Activated CD8-positive, alpha-beta memory T cell treated with anti-CD3 and anti-CD28 coated beads, Interleukin-2, amount 50 U/mL, for 1 hour (primary cell): ENCODE measurements around the gene ZPBP2.

ENCODE experiments used
- DNase-seq: peaks from one replicate; pipeline ENCODE4 v3.0.0-alpha.2; 2020; ENCODE audit errors: extremely low read depth

Gene ZPBP2

DNA sequence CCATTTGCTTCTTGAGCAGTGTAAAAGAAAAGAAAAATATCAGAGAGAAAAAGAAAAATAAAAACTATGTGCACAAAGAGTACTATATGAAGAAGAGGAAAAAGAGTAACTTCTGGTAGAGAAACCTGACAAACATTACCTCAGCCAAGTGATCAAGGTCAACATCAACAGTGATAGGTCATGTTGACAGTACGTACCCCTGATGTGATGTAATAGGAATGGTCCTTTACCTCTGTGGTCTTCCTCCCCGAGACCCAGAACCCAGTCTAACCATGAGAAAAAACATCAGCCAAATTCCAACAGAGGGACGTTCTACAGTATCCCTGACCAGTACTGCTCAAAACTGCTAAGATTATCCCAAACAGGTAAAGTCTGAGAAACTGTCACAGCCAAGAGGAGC, 46.0 kb downstream of the ZPBP2 start:
- no peak for DNase-seq

DNA sequence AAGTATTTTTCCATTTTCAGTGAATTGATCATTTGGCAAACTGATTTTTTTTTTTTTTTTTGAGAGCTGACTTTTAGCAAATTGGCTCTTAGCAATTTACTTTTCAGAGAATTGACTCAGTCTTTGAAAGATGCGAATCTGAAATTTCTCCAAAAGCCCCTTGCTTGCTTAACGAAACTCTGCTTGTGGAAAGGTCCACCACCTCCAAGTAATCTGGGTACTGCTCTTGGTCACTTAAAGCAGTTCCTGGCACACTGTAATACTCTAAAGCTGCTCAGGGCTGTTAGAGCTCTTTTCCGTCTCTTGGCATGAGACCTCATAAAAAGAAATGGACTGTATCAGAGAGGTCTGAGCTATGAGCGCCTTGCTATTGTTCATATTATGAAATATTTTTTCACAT, 47.6 kb downstream of the ZPBP2 start:
- no peak for DNase-seq

DNA sequence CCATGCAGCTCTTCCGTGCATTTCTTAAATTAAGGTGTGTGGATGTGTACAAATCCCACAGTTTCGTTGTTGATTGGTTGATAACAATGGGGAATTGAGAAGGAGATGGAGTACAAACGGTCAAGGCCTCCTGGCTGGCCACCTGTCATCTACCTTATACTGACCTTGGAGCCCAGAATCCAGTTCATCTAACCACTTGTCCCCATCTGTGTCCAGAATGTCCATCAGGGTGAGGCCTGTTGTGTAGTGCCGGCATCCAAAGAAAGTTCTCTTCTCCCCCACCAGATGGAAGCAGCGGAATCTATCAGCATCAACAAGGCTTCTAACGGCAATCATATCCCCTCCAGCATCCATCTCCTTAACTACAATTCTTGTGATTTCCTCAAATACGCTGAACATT, 48.9 kb downstream of the ZPBP2 start:
- DNase-seq: no peak

DNA sequence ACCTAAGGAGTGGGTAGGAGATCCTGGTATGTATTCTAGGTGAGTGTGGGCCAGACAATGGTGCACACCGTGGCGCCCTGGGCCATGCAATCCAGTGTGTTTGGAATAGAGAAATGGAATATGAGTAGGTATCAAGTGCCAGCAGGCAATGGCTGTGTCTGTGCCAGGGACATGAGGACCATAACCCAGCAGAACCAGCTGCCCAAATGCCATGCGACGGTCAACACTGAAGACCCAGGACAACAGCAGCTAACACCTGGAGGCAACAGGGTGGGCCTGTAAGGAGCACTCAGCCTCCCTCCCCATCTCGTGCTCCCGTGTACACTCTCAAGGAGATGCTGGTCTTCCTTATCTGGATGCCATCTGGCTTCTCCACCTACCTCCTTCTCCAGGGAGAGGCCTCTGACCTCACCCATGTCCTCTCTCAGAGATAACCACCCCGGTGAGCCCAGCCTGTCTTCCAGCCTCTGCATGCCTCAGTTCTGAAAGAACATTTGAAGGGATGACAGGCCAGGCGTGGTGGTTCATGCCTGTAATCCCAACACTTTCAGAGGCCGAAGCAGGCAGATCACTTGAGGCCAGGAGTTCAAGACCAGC, 51.2 kb downstream of the ZPBP2 start:
- DNase-seq: no peak

DNA sequence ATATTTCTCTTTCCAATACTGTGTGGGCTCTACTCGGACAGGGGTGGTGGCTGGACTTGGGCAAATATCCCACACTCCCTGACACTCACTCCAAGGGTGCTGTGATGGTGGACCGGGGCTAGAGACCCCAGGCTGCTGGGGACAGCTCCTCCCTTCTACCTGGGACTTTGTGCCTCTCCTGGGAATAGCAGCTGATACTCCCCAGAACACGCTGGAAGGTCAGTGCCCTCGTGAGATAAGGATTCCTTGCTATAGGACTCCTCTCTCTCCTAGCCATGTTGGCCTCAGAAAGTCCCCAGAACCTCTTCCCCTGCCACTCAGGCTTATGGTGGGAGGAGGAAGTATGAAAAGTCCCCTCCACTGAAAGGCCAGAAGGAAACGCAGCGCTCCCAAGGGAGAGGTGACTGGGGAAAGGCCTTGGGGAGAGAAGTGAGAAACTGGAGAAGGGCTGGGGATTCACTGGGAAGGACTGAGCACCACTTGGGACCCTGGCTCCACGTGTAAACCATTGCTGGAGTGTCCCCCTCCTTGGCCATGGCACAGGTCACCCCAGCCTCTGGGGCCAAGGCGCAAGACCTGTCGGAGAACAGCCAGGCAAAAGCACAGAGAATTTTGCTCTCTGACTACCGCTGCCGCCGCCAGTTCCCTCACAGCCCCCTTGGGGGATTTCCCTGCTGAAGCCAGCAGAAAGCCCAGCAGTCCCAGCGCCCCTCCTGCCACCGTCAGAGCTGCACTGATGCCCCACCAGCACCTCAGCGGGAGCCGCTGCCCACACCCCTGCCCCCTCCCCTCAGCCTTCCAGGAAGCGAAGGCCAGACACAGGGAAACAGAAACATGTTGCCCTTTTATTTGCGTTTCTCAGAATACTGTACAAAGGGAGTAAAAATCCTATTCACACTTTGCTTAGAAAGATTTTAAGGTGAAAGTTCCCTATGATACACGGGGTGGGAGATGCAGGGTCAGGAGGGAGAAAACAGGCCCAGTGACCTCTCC, 52.5 kb downstream of the ZPBP2 start:
- DNase-seq: no peak

DNA sequence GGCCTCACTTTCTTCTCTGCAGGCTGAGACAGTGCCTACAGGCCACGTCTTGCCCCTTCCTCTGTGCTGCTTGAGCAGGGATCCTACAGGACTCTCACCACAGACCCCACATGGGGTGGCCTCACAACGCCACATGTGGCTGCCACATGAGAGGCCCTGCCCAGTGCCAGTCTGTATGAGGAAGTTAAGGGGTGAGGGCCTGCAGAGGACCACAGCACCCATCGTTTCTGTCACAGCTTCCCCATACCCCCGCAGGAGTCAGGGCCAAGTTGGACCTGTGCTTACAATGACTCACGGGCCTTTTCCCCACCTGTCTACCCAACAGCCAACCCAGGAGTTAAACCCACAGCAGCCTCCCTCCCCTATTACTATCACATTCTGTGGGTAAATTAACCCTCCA, 53.3 kb downstream of the ZPBP2 start:
- DNase-seq: no peak

DNA sequence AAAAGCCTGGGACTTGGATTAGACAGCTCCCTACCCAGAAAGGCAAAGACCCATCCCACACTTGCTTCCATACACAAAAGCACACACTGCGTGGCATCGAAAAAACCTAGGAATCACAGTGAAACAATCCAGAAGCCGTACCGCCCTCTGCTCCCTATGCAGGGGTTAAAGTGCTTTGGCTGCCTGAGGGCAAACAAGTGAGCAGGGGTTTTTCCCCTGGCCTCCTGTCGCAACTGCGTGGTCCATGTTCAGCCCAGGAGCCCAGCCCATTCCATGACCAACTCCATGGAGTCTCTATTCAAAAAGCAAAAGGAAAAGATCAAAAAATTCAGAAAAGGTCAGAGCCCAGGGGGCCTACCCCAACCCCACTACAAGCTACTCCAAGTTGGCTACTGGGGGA, 54.0 kb downstream of the ZPBP2 start:
- no peak for DNase-seq

DNA sequence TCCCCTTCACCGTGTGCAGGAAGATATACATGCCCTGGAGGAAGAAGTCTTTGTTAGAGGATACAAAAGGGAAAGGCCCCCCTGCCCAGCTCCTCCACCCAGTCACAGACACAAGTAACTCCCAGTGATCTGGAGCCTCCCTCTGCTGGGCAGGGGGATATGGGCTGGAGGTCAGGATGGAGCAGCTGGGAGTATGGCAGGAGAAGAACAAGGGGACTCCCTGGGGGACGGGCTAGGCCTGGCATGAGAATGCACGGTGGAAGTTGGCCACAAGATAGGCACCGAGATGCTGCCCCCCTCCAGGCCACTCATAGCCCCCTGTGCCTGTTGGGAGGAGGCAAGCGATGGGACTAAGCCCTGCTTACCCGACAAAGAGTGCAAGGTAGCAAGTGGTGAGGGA, 55.2 kb downstream of the ZPBP2 start:
- DNase-seq: no peak

DNA sequence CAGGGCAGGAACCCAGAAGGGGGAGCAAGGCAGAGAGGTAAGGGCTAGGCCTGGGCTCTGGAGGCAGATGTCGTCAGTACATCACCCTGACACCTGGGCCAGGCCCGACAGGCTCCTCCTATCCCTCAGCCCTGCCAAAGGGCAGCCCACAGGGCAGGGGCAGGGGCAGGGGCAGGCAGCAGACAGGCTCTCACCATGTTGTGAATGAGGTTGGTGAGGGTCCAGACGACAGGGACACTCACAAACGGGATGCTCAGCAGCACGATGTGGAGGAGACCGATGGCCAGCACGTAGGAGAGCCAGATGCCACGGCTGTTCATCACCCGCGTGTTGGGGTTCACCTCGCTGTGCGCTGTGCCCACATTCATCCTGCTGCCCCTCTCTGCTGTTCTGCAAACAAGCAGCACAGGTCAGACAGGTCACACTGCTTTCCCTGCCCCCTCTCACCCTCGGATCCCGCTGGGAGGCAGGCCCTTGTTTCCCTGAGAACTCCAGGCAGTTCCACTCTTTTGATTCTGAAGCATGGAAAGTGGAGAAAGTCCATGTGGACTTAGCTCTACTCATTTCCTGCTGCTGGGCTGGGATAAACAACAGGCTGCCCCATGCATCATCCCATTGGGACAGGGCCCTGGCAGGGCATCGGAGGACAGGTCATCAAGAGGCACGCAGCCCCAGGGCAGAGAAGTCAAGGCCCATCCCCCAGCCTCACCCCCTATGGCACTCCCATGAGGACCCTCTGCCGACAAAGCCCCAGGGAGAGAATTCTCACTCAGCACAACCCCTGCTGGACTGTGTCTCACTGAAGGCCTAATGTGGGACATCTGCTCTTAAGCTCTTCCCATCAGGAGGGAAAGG, 56.1 kb downstream of the ZPBP2 start:
- DNase-seq: no peak

DNA sequence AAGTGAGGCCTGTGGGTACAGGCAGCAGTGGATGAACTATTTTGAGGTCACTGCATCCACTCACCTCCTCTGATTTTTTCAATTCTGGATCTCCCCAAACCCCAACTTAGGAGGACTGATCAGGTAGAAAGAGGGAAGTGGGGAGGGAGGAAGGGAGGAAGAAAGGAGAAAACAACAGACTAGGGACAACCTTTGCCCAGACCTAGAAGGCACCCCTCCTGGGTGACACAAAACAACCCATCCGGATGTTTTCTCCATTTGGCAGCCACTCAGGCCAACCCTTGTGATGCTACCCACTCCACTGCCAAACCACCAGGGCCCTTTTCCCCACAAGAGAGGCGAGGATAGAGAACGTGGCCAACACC, 56.7 kb downstream of the ZPBP2 start:
- no peak for DNase-seq

DNA sequence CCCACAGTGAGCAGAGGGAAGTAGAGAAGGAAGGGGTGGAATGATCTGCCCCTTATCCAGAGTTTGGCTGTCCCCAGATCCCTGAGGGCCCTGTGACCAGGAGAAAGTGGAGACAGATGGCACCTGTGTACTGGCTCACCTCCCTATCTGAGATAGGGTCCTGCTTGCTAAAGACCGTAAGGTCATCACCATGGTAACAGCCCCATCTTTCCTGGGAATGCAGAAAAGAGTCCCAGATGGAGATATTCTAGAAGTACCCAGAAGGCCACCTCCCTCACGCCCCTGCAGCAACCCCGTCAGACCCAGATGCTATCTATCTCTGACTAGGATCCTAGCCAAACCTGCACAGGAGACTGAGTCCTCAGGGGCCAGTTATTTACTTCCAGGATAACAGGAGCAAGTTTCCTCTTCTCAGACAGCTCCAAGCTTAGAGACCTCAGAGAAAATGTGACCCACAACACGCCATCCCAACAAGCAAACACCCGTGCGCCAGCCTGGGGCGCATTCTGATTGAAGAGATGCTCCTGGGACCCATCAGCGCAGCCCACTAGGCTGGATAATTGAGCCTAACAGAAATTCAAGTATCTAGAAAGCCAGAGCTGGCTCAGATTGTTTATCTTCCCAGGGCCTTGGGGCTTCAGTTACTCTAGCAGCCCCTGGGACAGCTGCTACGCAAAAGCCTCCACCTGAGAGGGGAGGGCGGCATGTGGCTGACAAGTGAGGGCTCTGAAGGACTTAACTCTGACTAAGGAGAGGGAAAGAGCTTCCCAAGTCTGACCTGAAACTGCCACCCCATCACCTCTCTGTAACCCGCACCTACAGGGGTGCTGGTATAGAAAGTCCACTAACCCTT, 57.5 kb downstream of the ZPBP2 start:
- no peak for DNase-seq

DNA sequence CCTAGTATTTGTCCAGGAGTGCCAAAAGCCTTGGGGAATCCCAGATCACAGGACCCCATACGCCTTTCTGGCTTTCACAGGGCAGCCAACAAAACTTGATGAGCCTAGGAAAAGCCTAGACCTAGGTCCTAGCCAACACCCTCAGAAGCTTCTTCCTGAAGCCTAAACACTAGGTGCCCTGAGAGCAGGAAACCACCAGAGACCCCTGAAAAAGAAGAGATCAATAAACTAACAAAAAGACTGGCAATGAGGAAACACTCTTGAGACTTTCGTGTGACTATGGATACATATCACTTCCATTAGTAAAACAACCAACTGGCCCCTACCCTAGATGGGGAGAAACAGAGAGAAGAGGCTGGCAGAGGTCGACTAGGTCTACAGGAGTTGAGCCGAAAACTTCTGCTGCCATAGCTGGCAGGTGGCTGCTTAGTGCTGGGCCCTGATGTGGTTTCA, 58.2 kb downstream of the ZPBP2 start:
- DNase-seq: no peak

DNA sequence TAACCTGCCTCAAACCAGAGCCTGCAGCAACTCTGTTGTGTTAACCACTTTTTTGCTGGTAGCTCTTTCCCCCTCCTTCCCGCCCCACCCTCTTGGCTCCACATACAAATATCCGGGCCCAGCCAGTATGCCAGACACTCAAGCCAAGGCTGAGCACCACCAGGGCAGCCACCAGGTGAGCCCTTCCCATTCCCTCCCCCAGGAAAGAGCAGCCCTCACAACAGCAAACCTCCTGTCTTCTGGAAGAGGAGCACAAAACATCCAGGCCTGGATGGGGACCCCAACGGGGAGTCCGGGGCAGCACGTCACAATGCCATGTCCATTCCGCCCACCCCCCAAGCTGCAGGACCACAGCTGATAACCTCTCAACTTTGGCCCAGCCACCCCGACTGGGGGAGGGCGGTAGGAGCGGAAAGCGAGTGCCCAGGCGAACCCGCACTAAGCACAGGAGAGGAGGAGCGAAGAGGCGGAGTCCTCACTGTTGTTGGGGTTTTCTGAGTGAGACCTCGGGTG, 58.6 kb downstream of the ZPBP2 start:
- no peak for DNase-seq
